LNCaP clone FGC (cell line): ENCODE measurements around the gene MCM7.
A peak's percentile ranks its signal among the peaks of the same experiment; 100 is the strongest.

Experiments used
- DNase-seq: peaks from one replicate; pipeline ENCODE4 v3.0.0-alpha.2; 2011; ENCODE audit warnings: low read depth
- H3K4me3 ChIP-seq: 2 replicates; pipeline ENCODE4 v1.5.1; 2011; ENCODE audit warnings: mild to moderate bottlenecking, low read depth, low read length, control low read depth
- TF ChIP-seq, protein P1 (sequence below): IDR thresholded peaks from 2 replicates; pipeline ENCODE4 v1.5.1; 2012; ENCODE audit warnings: mild to moderate bottlenecking; ENCODE audit not compliant: control insufficient read depth, insufficient read depth; ENCODE audit errors: extremely low read depth

Gene MCM7

DNA sequence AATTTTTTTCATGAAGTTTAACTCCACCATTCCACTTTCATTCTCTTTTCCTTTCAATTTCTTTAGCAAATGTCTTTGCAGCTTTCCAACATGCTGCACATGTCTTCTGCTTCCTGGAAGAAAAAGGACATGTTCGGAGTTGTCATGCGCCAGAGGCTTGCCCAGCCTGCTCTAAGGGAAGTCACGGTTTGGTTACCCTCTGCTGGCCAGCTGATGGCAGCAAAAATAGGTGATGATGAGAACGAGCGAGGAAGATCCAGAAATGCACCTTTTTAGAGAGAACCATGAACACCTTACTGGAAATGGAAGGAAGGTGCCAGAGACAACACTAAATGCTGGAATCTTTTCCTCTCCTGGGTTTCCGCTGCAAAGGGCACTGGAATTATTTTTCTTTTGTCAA, 56.5 kb downstream of the MCM7 start:
- no peak for DNase-seq
- TF ChIP-seq, protein P1, sequence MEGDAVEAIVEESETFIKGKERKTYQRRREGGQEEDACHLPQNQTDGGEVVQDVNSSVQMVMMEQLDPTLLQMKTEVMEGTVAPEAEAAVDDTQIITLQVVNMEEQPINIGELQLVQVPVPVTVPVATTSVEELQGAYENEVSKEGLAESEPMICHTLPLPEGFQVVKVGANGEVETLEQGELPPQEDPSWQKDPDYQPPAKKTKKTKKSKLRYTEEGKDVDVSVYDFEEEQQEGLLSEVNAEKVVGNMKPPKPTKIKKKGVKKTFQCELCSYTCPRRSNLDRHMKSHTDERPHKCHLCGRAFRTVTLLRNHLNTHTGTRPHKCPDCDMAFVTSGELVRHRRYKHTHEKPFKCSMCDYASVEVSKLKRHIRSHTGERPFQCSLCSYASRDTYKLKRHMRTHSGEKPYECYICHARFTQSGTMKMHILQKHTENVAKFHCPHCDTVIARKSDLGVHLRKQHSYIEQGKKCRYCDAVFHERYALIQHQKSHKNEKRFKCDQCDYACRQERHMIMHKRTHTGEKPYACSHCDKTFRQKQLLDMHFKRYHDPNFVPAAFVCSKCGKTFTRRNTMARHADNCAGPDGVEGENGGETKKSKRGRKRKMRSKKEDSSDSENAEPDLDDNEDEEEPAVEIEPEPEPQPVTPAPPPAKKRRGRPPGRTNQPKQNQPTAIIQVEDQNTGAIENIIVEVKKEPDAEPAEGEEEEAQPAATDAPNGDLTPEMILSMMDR = peak; percentile 52
- no peak overlapping the region for H3K4me3 ChIP-seq
